ENCODE measurements around the gene FXYD6. TPM values are rescaled to one million over a fixed set of nuclear protein-coding genes. Genes with fewer than 3 reads are reported as not detected.
A peak's percentile ranks its signal among the peaks of the same experiment; 100 is the strongest.

Gene FXYD6
- total and polyA plus RNA-seq, 9 of the 15 experiments (the other 6 are each of a cell fraction or from before 2014, with no cell fraction given) = 0.07 to 0.35 TPM; not detected in 7

- TF ChIP-seq ZBTB40 (IDR thresholded peaks at IDR 0.05) = peak; percentile 56; the same call in 1 of the 2 replicates
- no peak for TF ChIP-seq ZBTB40 (CRISPR knock-in tag; IDR thresholded peaks at IDR 0.05)
- peak; percentile 56; the same call in 1 of the 2 replicates for TF ChIP-seq MYBL2 (IDR thresholded peaks at IDR 0.05; ENCODE audit: low read depth)
- no peak for TF ChIP-seq MYBL2 (CRISPR knock-in tag; IDR thresholded peaks at IDR 0.05; ENCODE audit: borderline replicate concordance)
- TF ChIP-seq ZNF165 (CRISPR knock-in tag; IDR thresholded peaks at IDR 0.05; ENCODE audit: borderline replicate concordance) = no peak
- no peak for TF ChIP-seq CREB3 (tag; conservative IDR thresholded peaks at IDR 0.05; ENCODE audit: low read depth)
- no peak for TF ChIP-seq TAF9B (IDR thresholded peaks at IDR 0.05; ENCODE audit: partially characterized antibody)
- no peak for TF ChIP-seq E2F1 (CRISPR knock-in tag; IDR thresholded peaks at IDR 0.05)
- no peak for TF ChIP-seq RBM22 (IDR thresholded peaks at IDR 0.05; ENCODE audit: low read depth, low read length, poor library complexity, severe bottlenecking)
- TF ChIP-seq HINFP (tag; conservative IDR thresholded peaks at IDR 0.05; ENCODE audit: low read depth) = peak; percentile 94
- TF ChIP-seq TEAD2 (tag; IDR thresholded peaks at IDR 0.05) = no peak
Observed at GRCh38 chr11:117809236-117810055, 67.0 kb downstream of the FXYD6 start (continued).

All from K562 (cell line).